Endothelial cell of umbilical vein (primary cell): Measurements from ENCODE around the gene ZDHHC16. TPM values are rescaled to one million over a fixed set of nuclear protein-coding genes. Genes with fewer than 3 reads are reported as not detected.
"Not testable (repeated sequence)": the region's sequence is repeated elsewhere in the genome, so short reads cannot be mapped to it uniquely, and the experiment has no call there.

ENCODE experiments used
- BruUV-seq: library from RNA; stranded (reverse); fragments of 400-500 nt; replicated peaks from 2 replicates; lab custom pipeline; 2021; lab: Mats Ljungman, UMichigan
- CTCF ChIA-PET: fragments of 300-600, 350-600 bp; sonication (Branson Sonifier 250); formaldehyde crosslinking; loops from one replicate; lab custom pipeline; 2021; ENCODE audit warnings: antibody characterized with exemption, inconsistent platforms; lab: Charles Lee
- POLR2A ChIA-PET: fragments of 300-600, 350-600 bp; sonication (Branson Sonifier 250); formaldehyde crosslinking; loops from one replicate; lab custom pipeline; 2021; ENCODE audit warnings: antibody characterized with exemption, inconsistent platforms; lab: Charles Lee
- DNase-seq: peaks from one replicate; pipeline ENCODE4 v3.0.0-alpha.2; 2011; ENCODE audit warnings: low read depth, low spot score
- FAIRE-seq: peaks from 2 replicates; lab custom pipeline; 2011; peaks lifted over from hg19 to GRCh38; lab: Jason Lieb, UNC
- H2AFZ ChIP-seq: 2 replicates; pipeline ENCODE4 v1.6.0; 2012; ENCODE audit warnings: low read depth, low read length, control low read depth, inconsistent platforms
- H3K27ac ChIP-seq: 2 replicates; pipeline ENCODE4 v1.5.1; 2011; ENCODE audit warnings: low read depth, mild to moderate bottlenecking, control low read depth, low read length, moderate library complexity; ENCODE audit not compliant: insufficient read depth
- H3K27me3 ChIP-seq, 2 experiments: 2 replicates each; pipeline versions ENCODE4 v1.6.0 to v1.6.1; 2011; ENCODE audit warnings: low read length in 2 of 2, mixed read lengths in 1 of 2; ENCODE audit not compliant: control insufficient read depth in 2 of 2, insufficient read depth in 2 of 2
- H3K36me3 ChIP-seq, 2 experiments: 2 replicates in 1 of 2; 3 replicates in 1 of 2; pipeline ENCODE4 v1.5.1; 2011; ENCODE audit warnings: low read length in 2 of 2, mild to moderate bottlenecking in 1 of 2, moderate library complexity in 1 of 2; ENCODE audit not compliant: control insufficient read depth in 2 of 2, insufficient read depth in 2 of 2; ENCODE audit errors: extremely low read depth in 1 of 2
- H3K4me1 ChIP-seq: 3 replicates; pipeline ENCODE4 v1.5.1; 2011; ENCODE audit warnings: mild to moderate bottlenecking, low read length; ENCODE audit not compliant: control insufficient read depth, insufficient read depth; ENCODE audit errors: extremely low read depth
- H3K4me2 ChIP-seq: 2 replicates; pipeline ENCODE4 v1.6.1; 2011; ENCODE audit warnings: low read length, control low read depth, mixed read lengths; ENCODE audit not compliant: insufficient read depth
- H3K4me3 ChIP-seq, 3 experiments: fragments of 200-600 bp in 1 of 3; sonication (generic), shearing (Covaris generic) in 1 of 3; replicated peaks in 1 of 3; 2 replicates each; pipeline ENCODE4 v1.5.1; 2011 to 2016; ENCODE audit warnings: control low read depth in 3 of 3, low read length in 3 of 3, mild to moderate bottlenecking in 2 of 3, inconsistent platforms in 1 of 3, low read depth in 1 of 3, moderate library complexity in 1 of 3; ENCODE audit not compliant: insufficient read depth in 1 of 3
- H3K79me2 ChIP-seq: 2 replicates; pipeline ENCODE4 v1.6.0; 2012; ENCODE audit warnings: low read length, inconsistent platforms; ENCODE audit not compliant: control insufficient read depth, insufficient read depth
- H3K9ac ChIP-seq: replicated peaks from 2 replicates; pipeline ENCODE3; 2011; ENCODE audit warnings: low read length, control low read depth; ENCODE audit not compliant: insufficient read depth; ENCODE audit errors: extremely low read depth
- H3K9me1 ChIP-seq: replicated peaks from 3 replicates; pipeline ENCODE4 v1.6.0; 2011; ENCODE audit warnings: mild to moderate bottlenecking, low read length; ENCODE audit not compliant: control insufficient read depth, insufficient read depth; ENCODE audit errors: extremely low read depth
- H3K9me3 ChIP-seq: replicated peaks from 2 replicates; pipeline ENCODE4 v1.5.1; 2012; ENCODE audit warnings: low read length, inconsistent platforms; ENCODE audit not compliant: control insufficient read depth, insufficient read depth
- H4K20me1 ChIP-seq: replicated peaks from 2 replicates; pipeline ENCODE3; 2011; ENCODE audit warnings: mild to moderate bottlenecking, low read length; ENCODE audit not compliant: control insufficient read depth, insufficient read depth; ENCODE audit errors: extremely low read depth
- CTCF ChIP-seq, 2 donors: IDR thresholded peaks; 1 replicate in 1 of 2; 2 replicates in 1 of 2; pipeline ENCODE4 v1.5.1; 2011; ENCODE audit warnings: low read length in 2 of 2, mild to moderate bottlenecking in 2 of 2, moderate library complexity in 2 of 2, control low read depth in 1 of 2, inconsistent platforms in 1 of 2, low read depth in 1 of 2; ENCODE audit not compliant: insufficient read depth in 1 of 2; ENCODE audit errors: extremely low read depth in 1 of 2
- JUN ChIP-seq: IDR thresholded peaks from 2 replicates; pipeline ENCODE4 v1.6.1; 2011; ENCODE audit warnings: borderline replicate concordance, low read depth; ENCODE audit not compliant: insufficient read length, insufficient read depth
- MAX ChIP-seq: IDR thresholded peaks from 2 replicates; pipeline ENCODE4 v1.6.1; 2011; ENCODE audit not compliant: insufficient read depth, insufficient read length
- MYC ChIP-seq: IDR thresholded peaks from one replicate; pipeline ENCODE4 v1.6.1; 2011; ENCODE audit warnings: mild to moderate bottlenecking, low read depth, low read length
- POLR2A ChIP-seq: IDR thresholded peaks from 2 replicates; pipeline ENCODE4 v1.6.1; 2012; ENCODE audit warnings: low read depth, mild to moderate bottlenecking, control low read depth, low read length
- POLR2AphosphoS5 ChIP-seq: IDR thresholded peaks from 2 replicates; pipeline ENCODE4 v1.6.1; 2012; ENCODE audit warnings: low read depth, mild to moderate bottlenecking, control low read depth, low read length, moderate library complexity; ENCODE audit not compliant: insufficient read depth
- dilution Hi-C: fragments of 300-500 bp; cut with MboI; formaldehyde crosslinking; loops from one replicate; pipeline ENCODE4 v1.15.0; 2019; ENCODE audit warnings: low sequenced_read_pairs; ENCODE audit not compliant: extremely low pct_ligation_motif_present
- intact Hi-C: fragments of 100-400 bp; cut with micrococcal nuclease; formaldehyde crosslinking; loops from one replicate; pipeline ENCODE4 v1.10.0; 2022
- polyA plus RNA-seq, 4 experiments: library from polyadenylated mRNA; depleted of rRNA in 3 of 4; stranded (reverse) in 3 of 4; unstranded in 1 of 4; fragments of >200 nt; gene quantifications; 2 replicates each; pipeline versions ENCODE4 v1.2.1 to v1.2.3, GENCODE V29; 2011 to 2012; ENCODE audit warnings: missing spikeins in 1 of 4
- total RNA-seq: library from RNA; stranded (reverse); gene quantifications from 2 replicates; pipeline ENCODE4 v1.2.3, GENCODE V29; 2021

The ZDHHC16 gene
- total and polyA plus RNA-seq, 2 donors (not counting 3 experiments of a cell fraction or from before 2014, with no cell fraction given): 52.0 to 125 TPM

- Histone ChIP-seq H4K20me1 (no peaks in the 10 kb centered on the region), H3K4me1 (peaks cover 10% of the 10 kb centered on the region), H2AFZ (no peak overlapping the region), H3K4me2 (no peak overlapping the region), H3K9me1 (no peaks in the 10 kb centered on the region), H3K27me3 (no peaks in the 10 kb centered on the region), H3K4me3 (no peak overlapping the region), H3K36me3 (no peaks in the 10 kb centered on the region), H3K27ac (no peak overlapping the region), H3K9ac (no peak overlapping the region), H3K79me2 (peaks cover 4% of the 10 kb centered on the region), H3K9me3 (no peaks in the 10 kb centered on the region)
- dilution Hi-C loops (no loop called here), intact Hi-C loops (no loop called here)
- FAIRE-seq (no peak), DNase-seq (no peak)
- ChIA-PET CTCF (no interaction called here), POLR2A (no interaction called here)
- TF ChIP-seq POLR2AphosphoS5: no peak
- no peak for TF ChIP-seq CTCF (IDR thresholded peaks at IDR 0.05; ENCODE audit: extremely low read depth in 1 of 2, insufficient read depth in 1 of 2, low read depth in 1 of 2, low read length in 2 of 2)
- no peak for TF ChIP-seq POLR2A
- TF ChIP-seq MYC: no peak
- no peak for TF ChIP-seq JUN
- TF ChIP-seq MAX: no peak
- no TSS peak for BruUV-seq
Measured at GRCh38 chr10:97404044-97404443, 41.9 kb upstream of the ZDHHC16 start.

- Histone ChIP-seq H3K9me3 (no peaks in the 10 kb centered on the region), H3K4me2 (no peak overlapping the region), H3K79me2 (no peaks in the 10 kb centered on the region), H3K9me1 (no peaks in the 10 kb centered on the region), H3K27me3 (no peaks in the 10 kb centered on the region), H3K4me3 (no peak overlapping the region), H3K9ac (no peak overlapping the region), H2AFZ (no peak overlapping the region), H3K36me3 (no peaks in the 10 kb centered on the region), H3K4me1 (no peaks in the 10 kb centered on the region), H3K27ac (no peak overlapping the region), H4K20me1 (no peaks in the 10 kb centered on the region)
- no TSS peak for BruUV-seq
- intact Hi-C loops (loop anchor here (2.0 to 5.0 kb wide), 2 partner anchors 147 to 191 kb away; no protein-coding TSS in a partner anchor), dilution Hi-C loops (no loop called here)
- POLR2A ChIA-PET: no interaction called here
- no peak for DNase-seq
- TF ChIP-seq POLR2A: no peak
- TF ChIP-seq CTCF (IDR thresholded peaks at IDR 0.05; ENCODE audit: extremely low read depth in 1 of 2, insufficient read depth in 1 of 2, low read depth in 1 of 2, low read length in 2 of 2): no peak
- CTCF ChIA-PET: interaction anchor here (0.8 to 4.6 kb wide), 6 partner anchors 8 to 207 kb away, joined by 3 to 24 read pairs (median 6); partner anchors contain the start of gene PGAM1
- no peak for FAIRE-seq
Measured at GRCh38 chr10:97406064-97406463, 39.9 kb upstream of the ZDHHC16 start.

- dilution Hi-C loops, POLR2A ChIA-PET, H3K9me1 ChIP-seq, H3K27me3 ChIP-seq, H3K79me2 ChIP-seq, H4K20me1 ChIP-seq, H3K36me3 ChIP-seq, H3K4me1 ChIP-seq, H3K4me2 ChIP-seq, H3K9me3 ChIP-seq, FAIRE-seq, DNase-seq, H3K27ac ChIP-seq, H3K9ac ChIP-seq, H3K4me3 ChIP-seq, H2AFZ ChIP-seq, BruUV-seq: not testable (repeated sequence)
- intact Hi-C loops: loop anchor here (2.0 to 5.0 kb wide), 2 partner anchors 146 to 191 kb away; no protein-coding TSS in a partner anchor
- CTCF ChIA-PET: interaction anchor here (0.8 to 4.6 kb wide), 8 partner anchors 9 to 206 kb away, joined by 3 to 24 read pairs (median 6); partner anchors contain the start of gene PGAM1
Measured at GRCh38 chr10:97406483-97406882, 39.5 kb upstream of the ZDHHC16 start.
